Endodermal cell (in vitro differentiated cells): ENCODE measurements around the gene MYH9. TPM values are rescaled to one million over a fixed set of nuclear protein-coding genes. Genes with fewer than 3 reads are reported as not detected.

Experiments
- DNase-seq: peaks from one replicate; pipeline ENCODE4 v3.0.0-alpha.2; 2017
- H3K27ac ChIP-seq: 2 replicates; pipeline ENCODE4 v1.5.1; 2013; ENCODE audit warnings: mild to moderate bottlenecking, low read depth, low read length, moderate library complexity
- H3K27me3 ChIP-seq: 2 replicates; pipeline ENCODE4 v1.6.1; 2013; ENCODE audit warnings: mild to moderate bottlenecking, low read length, moderate library complexity; ENCODE audit not compliant: insufficient read depth, control insufficient read depth, poor library complexity, severe bottlenecking
- H3K36me3 ChIP-seq: 2 replicates; pipeline ENCODE4 v1.7.0; 2013; ENCODE audit warnings: mild to moderate bottlenecking, low read length, moderate library complexity; ENCODE audit not compliant: control insufficient read depth, insufficient read depth
- H3K4me1 ChIP-seq: one replicate; pipeline ENCODE4 v1.7.0; 2013; ENCODE audit warnings: low read length; ENCODE audit not compliant: control insufficient read depth, insufficient read depth
- H3K4me3 ChIP-seq: 2 replicates; pipeline ENCODE4 v1.5.1; 2013; ENCODE audit warnings: mild to moderate bottlenecking, low read length, moderate library complexity
- H3K9ac ChIP-seq: 2 replicates; pipeline ENCODE4 v1.6.1; 2013; ENCODE audit warnings: mild to moderate bottlenecking, low read length, moderate library complexity; ENCODE audit not compliant: poor library complexity, severe bottlenecking; ENCODE audit errors: extremely low read depth
- H3K9me3 ChIP-seq: 2 replicates; pipeline ENCODE4 v1.6.1; 2013; ENCODE audit warnings: mild to moderate bottlenecking, low read length, moderate library complexity; ENCODE audit not compliant: control insufficient read depth
- H3K27ac Mint-ChIP-seq: 2 replicates; pipeline ENCODE4 v1.8.0; 2020; ENCODE audit warnings: mixed read lengths
- H3K27me3 Mint-ChIP-seq: 2 replicates; pipeline ENCODE4 v1.8.0; 2021; ENCODE audit warnings: mild to moderate bottlenecking, mixed read lengths; ENCODE audit not compliant: insufficient read depth
- H3K36me3 Mint-ChIP-seq: 2 replicates; pipeline ENCODE4 v1.8.0; 2020; ENCODE audit warnings: low read depth, mixed read lengths
- H3K4me1 Mint-ChIP-seq: 2 replicates; pipeline ENCODE4 v1.8.0; 2020; ENCODE audit warnings: mixed read lengths
- H3K4me3 Mint-ChIP-seq: 2 replicates; pipeline ENCODE4 v1.8.0; 2020; ENCODE audit warnings: mild to moderate bottlenecking, moderate library complexity, mixed read lengths
- H3K9me3 Mint-ChIP-seq: 2 replicates; pipeline ENCODE4 v1.8.0; 2020; ENCODE audit warnings: mild to moderate bottlenecking, mixed read lengths
- CTCF ChIP-seq: fragments of 200-600 bp; sonication (generic); conservative IDR thresholded peaks from 2 replicates; pipeline ENCODE4 v1.5.0; 2021; ENCODE audit warnings: antibody characterized with exemption, mild to moderate bottlenecking
- WGBS, 2 experiments: methylation state at CpG; one replicate each; pipeline versions ENCODE4 v1.1.5 to v1.1.7; 2013; ENCODE audit warnings: missing lambda C conversion rate in 2 of 2, mixed read lengths in 1 of 2; ENCODE audit not compliant: insufficient coverage in 1 of 2, insufficient read length in 1 of 2; 5-methylcytosine and 5-hydroxymethylcytosine counted together
- total RNA-seq, 2 donors: library from RNA; stranded (reverse); fragmentation: NEBNext Ultra II Directional in 1 of 2; extraction: Animal tissue kit (Norgen Biotek cat#: 25700) in 1 of 2; gene quantifications; 2 replicates in 1 of 2; 3 replicates in 1 of 2; pipeline ENCODE4 v1.2.1, GENCODE V29; 2021

Gene MYH9
- total RNA-seq, 2 donors from 2014 or later = 270 to 288 TPM

- Mint-ChIP-seq H3K4me3 (no peak overlapping the region), H3K27me3 (no peaks in the 10 kb centered on the region), H3K27ac (peak overlapping the region; percentile 64), H3K9me3 (no peaks in the 10 kb centered on the region), H3K36me3 (peaks cover 72% of the 10 kb centered on the region), H3K4me1 (no peaks in the 10 kb centered on the region)
- DNase-seq = no peak
- TF ChIP-seq CTCF = no peak
- H3K9me3 ChIP-seq = no peaks in the 10 kb centered on the region
- no peaks in the 10 kb centered on the region for H3K4me1 ChIP-seq
- no peaks in the 10 kb centered on the region for H3K27me3 ChIP-seq
- no peak overlapping the region for H3K4me3 ChIP-seq
- no peak overlapping the region for H3K27ac ChIP-seq
- WGBS, 2 experiments = 96 to 97% methylated on average over 9 of the region's 9 CpGs
- no peak overlapping the region for H3K9ac ChIP-seq
- H3K36me3 ChIP-seq = peaks cover 96% of the 10 kb centered on the region
These were observed 67.2 kb downstream of the MYH9 start for GRCh38 chr22:36320553-36320952.

GRCh38 chr22:36319595-36320497 is 67.9 kb downstream of the MYH9 start:
- H3K36me3 Mint-ChIP-seq = peaks cover 72% of the 10 kb centered on the region
- H3K4me1 Mint-ChIP-seq = no peaks in the 10 kb centered on the region
- no peaks in the 10 kb centered on the region for H3K9me3 Mint-ChIP-seq

GRCh38 chr22:36318442-36318841 is 69.3 kb downstream of the MYH9 start:
- no peaks in the 10 kb centered on the region for H3K9me3 ChIP-seq
- 93 to 94% methylated on average over 6 to 12 of the region's 12 CpGs for WGBS, 2 experiments
- Mint-ChIP-seq H3K4me1 (no peaks in the 10 kb centered on the region), H3K27me3 (no peaks in the 10 kb centered on the region), H3K36me3 (peaks cover 76% of the 10 kb centered on the region), H3K9me3 (no peaks in the 10 kb centered on the region), H3K27ac (no peak overlapping the region), H3K4me3 (no peak overlapping the region)
- H3K4me3 ChIP-seq = no peak overlapping the region
- H3K27ac ChIP-seq = no peak overlapping the region
- no peaks in the 10 kb centered on the region for H3K4me1 ChIP-seq
- H3K9ac ChIP-seq = no peak overlapping the region
- no peaks in the 10 kb centered on the region for H3K27me3 ChIP-seq
- peaks cover 96% of the 10 kb centered on the region for H3K36me3 ChIP-seq
- no peak for TF ChIP-seq CTCF
- DNase-seq = no peak

More at GRCh38 chr22:36319595-36320497, 67.9 kb downstream of the MYH9 start:
- H3K27me3 Mint-ChIP-seq = no peaks in the 10 kb centered on the region
- no peak for TF ChIP-seq CTCF
- 90 to 96% methylated on average over 21 to 26 of the region's 26 CpGs for WGBS, 2 experiments
- peaks cover 96% of the 10 kb centered on the region for H3K36me3 ChIP-seq
- H3K4me1 ChIP-seq = no peaks in the 10 kb centered on the region
- H3K27ac ChIP-seq = no peak overlapping the region
- no peak for DNase-seq
- no peak overlapping the region for H3K9ac ChIP-seq
- no peak overlapping the region for H3K4me3 ChIP-seq
- H3K9me3 ChIP-seq = no peaks in the 10 kb centered on the region
- peak overlapping the region; percentile 64 for H3K27ac Mint-ChIP-seq
- H3K4me3 Mint-ChIP-seq = no peak overlapping the region
- no peaks in the 10 kb centered on the region for H3K27me3 ChIP-seq
